ACHN (cell line): ENCODE results near the gene ZNF184.
A peak's percentile ranks its signal among the peaks of the same experiment; 100 is the strongest.

Experiments
- DNase-seq: peaks from one replicate; pipeline ENCODE4 v3.0.0-alpha.2; 2015
- in situ Hi-C: cut with HindIII; loops from 2 replicates; pipeline ENCODE4 v1.10.0; 2017; ENCODE audit warnings: low sequenced_read_pairs, low pct_ligation_motif_present, low pct_unique_long_range_greater_than_20kb

Gene ZNF184

DNA sequence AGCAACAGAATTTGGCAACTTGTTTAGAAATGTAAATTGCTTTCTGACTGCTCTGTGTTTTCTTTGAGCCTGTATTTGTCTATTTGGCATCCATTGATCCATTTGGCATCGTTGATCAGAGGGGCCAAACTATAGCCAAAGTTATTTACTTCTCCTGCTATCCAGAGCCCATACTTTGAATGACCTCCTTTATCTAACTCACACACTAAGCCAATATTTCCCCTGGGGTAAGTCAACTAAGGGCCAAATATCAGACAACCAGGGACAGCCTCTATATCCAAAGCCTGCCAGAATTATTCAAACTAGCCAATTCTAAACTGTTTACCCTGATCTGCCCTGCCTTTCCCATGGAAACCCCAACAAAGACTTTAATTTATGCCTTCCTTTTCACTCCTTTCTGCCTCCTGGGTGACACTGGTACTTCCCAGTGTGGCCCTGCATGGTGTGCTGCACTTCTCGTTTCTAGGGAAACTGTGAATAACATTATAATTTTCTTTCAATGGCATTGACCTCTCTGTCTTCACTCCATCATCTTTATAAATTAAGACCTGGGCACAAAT lies 19.8 kb upstream of the ZNF184 start:
- in situ Hi-C loops = no loop called here
- no peak for DNase-seq

DNA sequence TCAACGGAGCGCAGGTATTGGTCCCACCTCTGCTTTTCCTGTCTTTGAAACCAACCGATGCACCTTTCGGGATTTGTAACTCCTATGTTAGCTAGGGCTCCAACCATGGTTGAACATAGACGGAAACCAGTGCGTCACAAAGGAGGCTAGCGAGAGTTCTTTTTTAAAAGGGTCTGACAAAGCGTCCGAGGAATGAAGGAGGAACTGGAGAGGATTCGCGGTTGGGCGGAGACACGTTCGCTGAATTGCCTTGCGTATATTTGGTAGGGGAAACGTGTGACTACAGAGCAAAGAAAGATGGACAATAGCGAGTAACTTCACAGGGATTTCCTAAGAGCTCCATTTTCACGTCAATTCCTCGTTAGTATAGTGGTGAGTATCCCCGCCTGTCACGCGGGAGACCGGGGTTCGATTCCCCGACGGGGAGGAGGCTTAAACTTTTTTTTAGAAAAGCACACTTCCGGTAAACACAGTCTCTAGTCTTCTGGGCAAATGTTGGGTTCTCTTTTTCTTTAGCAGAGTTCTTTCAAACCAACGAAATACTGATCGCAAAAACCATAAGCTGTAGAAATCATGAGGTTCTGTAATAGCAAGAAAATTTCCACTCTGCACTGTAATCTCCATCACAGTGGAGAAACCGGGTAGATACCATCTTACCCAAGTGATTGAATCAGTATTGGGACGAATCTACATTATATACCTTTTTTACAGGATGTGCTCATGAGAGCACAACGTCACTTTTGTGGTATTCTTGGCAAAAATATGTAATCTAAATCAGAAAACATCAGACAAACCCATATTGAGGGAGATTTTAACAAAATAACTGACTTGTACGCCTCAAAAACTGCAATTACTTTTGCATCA lies 6.6 kb upstream of the ZNF184 start:
- peak; percentile 84 for DNase-seq
- in situ Hi-C loops = no loop called here

DNA sequence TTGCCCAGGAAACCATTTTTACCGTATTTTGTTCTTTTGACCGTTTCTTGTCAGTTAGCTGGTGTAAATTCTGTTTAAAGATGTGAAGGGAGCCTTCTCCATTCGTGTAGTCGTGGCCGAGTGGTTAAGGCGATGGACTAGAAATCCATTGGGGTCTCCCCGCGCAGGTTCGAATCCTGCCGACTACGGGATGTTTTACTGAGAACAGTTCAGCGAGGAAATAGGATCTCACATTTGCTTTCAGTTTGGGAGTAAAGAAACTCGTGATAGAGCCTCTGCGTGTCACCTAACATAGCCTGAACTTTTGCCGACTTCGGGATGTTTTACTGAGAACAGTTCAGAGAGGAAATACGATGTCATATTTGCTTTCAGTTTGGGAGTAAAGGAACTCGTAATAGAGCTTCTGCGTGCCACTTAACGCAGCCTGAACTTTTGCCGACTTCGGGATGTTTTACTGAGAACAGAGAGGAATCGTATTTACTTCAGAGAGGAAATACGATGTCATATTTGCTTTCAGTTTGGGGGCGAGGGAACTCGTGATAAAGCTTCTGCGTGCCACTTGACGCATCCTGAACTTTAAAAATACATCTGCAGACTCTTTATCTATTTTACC lies 5.9 kb upstream of the ZNF184 start:
- DNase-seq = peak; percentile 85
- in situ Hi-C loops = no loop called here

DNA sequence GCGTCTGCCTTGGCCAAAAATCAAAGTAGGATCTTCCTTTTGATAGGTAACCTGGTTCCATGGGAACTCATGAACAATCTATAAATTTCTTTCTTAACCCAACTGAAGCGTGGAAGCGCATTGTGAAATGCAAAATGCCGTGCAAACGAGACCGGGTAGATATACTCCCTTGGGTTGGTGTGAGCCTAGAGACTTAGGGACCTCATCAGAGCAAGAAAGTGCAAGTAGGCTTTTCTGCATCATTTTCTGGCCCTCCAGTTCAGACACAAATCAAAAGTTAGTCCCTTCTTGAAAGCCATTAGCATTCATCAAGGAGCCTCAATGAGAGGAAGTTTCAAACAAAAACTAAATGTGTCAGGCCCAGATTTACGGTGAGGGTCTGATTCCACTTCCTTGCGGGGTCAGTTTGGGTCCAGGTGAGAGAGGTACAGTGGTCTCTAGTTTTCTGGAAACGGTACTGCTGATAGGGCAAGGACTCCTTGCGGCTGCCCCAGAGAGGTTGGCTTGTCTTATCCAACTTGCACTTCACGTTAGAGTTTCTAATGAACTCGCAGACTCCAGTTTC lies 5.3 kb upstream of the ZNF184 start:
- in situ Hi-C loops = no loop called here
- no peak for DNase-seq

DNA sequence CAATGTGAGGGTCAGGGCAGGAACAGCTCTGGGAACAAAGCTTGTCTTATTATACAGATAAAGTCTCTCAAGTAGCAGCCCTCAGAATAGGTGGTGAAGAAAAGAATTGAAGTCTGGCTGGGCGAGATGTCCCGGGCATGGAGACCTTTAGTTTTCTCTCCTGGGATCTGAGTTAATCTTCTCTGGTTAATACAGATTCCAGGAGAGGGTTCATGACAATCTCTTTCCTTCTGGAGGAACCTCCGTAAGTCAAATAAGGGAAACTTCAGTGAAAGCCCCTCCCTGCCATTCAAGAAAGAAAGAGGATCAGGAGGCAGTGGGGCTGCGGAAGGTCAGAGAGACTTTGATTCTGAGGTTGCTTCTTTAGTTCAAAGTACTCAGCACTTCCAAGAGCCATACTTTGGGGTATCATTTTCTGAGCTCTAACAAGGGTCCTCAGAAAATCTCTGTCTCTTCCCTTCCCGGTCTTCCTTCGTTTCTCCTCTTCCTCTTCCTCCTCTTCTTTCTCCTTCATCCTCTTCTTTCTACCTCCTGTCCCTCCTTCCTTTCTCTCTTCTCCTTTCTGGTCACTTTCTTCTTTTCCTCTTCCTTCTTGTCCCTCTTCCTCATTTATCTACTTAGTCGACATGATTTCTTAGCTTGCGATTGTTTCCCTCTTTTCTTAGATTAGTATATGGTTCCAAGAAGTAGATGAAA lies 4.6 kb upstream of the ZNF184 start:
- in situ Hi-C loops = no loop called here
- no peak for DNase-seq

DNA sequence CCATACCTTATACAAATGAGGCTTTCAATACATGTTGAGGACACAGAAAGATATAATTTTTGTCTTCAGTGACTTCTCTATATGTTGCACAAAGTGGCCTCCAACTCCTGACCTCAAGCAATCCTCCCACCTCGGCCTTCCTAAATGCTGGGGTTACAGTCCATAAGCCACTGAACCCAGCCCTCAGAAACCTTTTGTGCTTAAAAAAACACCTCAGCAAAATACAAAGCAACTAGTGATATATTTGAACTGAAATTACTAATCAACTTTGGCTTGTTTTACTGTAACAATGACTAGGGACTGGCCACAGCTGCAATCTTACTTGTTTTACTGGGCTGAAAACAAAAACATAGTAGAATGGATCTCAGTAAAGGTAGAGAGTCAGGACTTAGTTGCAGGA lies 3.2 kb upstream of the ZNF184 start:
- in situ Hi-C loops = no loop called here
- DNase-seq = no peak

DNA sequence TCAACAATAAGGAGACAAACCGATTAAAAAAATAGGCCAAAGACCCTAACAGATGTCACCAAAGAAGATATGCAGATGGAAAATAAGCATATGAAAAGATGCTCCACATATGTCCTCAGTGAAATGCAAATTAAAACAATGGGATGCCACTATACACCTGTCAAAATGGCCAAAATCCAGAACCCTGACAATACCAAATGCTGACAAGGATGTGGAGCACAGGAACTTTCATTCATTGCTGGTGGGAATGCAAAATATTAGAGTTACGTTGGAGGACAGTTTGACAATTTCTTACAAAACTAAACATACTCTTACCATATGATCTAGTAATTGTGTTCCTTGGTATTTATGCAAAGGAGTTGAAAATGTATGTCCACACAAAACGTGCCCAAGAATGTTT lies 1.8 kb upstream of the ZNF184 start:
- no peak for DNase-seq
- in situ Hi-C loops = no loop called here

DNA sequence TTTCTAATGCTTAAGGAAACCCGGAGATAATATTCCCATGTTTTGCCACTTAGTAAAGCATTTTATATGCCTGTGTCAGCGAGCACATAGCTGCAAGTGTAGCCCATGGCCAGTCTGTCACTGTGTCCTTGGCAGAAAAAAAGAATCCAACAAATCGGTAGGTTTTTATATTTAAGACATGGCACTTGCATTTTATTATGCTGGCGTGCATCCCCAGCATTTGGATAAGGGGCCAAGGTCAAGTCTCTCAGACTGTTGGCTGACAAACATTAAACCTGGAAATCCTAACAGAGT lies 1.2 kb upstream of the ZNF184 start:
- in situ Hi-C loops = no loop called here
- no peak for DNase-seq

DNA sequence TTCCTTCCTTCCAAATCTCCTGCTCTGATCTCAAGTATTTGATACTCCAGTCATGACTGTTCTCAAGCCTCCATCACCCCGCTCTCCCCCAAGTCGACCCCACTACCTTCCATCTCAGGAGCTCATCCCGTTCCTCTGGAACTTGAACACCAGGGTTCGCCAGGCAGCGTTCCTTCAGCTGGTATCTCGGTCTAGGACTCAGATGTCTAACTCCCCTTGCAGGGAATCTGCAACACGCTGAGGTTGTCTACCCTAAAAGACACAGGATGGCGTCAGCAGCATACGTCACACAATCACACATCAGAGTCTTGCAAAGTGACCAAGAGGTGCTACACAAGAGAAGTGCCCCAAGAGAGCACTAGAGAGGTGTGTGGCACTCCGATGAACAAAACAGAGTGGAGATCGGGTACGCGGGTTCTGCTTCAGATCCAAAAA lies 706 bp downstream of the ZNF184 start:
- in situ Hi-C loops = no loop called here
- peak; percentile 54 for DNase-seq

DNA sequence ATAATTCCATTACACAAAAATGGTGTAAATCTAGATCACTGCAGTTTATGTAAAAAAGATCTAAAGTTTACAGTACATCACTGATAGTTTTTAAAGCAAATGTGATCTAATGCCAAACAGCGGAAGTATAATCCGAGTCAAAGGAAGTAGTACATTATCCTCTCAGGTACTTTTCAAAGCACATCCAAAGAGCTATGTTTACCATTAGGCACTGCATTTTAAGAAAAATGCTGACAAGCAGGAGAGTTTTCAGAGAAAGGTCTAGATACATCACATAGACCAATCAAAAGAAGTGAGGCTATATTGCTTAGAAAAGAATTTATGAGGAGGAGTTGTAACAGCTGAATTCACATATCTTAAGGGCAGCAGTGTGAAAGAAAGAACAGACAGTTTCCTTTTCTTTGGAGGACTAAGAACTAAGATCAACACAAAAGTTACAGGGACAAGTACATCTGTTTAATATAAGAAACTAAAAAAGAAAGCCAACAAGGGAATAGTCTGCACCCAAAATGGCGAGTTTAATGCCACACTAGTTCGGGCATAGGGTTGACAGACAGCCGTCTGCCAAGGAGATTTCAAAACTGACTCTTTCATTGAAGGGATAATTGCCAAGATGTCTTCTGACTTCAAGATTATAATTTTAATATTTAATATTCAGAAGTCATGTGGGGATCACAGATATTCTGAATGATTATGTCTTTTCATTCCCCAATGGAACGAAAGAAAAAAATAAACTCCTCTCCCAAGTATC lies 1.4 kb downstream of the ZNF184 start:
- in situ Hi-C loops = no loop called here
- no peak for DNase-seq

DNA sequence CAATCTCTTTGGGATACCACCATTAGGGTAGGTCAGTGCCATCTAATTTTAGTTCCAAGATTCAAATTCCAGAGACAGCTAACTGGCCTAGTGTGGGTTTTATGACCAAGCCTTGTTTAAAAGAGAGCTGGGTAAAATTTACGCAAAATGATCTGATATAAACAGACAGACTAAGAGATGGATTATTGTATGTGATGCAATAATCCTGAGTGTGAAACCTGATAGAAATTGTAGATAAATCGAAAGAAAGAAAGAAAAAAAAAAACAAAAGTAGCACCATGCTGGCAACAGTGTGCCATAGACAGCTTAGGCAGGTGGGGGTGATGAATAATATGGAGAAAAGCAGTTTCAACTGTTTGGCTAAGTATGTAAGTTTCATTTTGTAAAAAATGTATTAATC lies 2.9 kb downstream of the ZNF184 start:
- DNase-seq = no peak
- in situ Hi-C loops = no loop called here

DNA sequence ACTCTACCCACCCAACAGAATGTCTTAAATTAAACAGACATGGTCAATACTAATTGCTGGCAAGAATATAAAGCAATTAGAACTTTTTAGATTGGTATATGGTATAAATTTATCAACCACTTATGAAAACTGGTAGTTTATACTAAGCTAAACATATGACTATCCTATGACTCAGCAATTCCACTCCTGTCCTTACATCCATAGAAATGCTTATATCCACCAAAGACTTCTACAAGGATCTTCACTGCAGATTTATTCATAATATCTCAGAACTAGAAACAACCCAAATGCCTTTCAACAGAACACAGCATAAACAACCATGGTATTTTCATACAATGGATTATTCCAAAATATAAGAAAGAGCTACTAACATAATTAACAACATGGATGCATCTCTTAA lies 4.6 kb downstream of the ZNF184 start:
- in situ Hi-C loops = no loop called here
- no peak for DNase-seq

DNA sequence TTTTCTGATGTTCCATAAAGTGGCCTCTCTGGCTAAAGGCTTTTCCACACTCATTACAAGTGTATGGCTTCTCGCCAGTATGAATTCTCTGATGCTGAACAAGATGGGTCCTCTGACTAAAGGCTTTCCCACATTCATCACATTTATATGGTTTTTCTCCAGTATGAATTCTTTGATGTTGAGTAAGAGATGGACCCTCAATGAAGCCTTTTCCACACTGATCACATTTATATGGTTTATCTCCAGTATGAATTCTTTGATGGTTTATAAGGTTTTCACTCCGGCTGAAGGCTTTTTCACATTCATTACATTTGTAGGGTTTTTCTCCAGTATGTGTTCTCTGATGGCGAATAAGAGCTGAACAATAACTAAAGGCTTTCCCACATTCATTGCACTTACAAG lies 20.4 kb downstream of the ZNF184 start:
- in situ Hi-C loops = no loop called here
- DNase-seq = no peak

DNA sequence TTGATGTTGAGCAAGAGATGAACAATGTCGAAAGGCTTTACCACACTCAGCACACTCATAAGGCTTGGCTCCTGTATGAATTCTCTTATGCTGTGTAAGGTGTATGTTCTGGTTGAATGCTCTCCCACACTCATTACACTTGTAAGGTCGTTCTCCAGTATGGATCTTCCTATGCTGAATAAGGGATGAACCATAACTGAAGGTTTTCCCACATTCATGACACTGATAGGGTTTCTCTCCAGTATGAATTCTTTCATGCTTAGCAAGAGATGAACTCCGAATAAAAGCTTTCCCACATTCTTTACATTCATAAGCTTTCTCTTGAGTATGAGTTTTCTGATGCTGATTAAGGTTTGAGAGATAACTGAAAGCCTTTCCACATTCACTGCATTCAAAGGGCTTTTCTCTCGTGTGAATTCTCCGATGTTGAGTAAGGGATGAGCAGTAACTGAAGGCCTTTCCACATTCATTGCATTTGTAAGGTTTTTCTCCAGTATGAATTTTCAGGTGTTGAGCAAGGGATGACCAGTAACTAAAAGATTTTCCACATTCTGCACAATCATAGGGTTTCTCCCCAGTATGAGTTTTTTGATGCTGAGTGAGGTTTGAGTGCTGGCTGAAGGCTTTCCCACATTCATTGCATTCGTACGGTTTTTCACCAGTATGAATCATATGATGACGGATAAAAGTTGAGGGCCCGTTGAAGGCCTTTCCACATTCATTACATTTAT lies 21.1 kb downstream of the ZNF184 start:
- in situ Hi-C loops = no loop called here

DNA sequence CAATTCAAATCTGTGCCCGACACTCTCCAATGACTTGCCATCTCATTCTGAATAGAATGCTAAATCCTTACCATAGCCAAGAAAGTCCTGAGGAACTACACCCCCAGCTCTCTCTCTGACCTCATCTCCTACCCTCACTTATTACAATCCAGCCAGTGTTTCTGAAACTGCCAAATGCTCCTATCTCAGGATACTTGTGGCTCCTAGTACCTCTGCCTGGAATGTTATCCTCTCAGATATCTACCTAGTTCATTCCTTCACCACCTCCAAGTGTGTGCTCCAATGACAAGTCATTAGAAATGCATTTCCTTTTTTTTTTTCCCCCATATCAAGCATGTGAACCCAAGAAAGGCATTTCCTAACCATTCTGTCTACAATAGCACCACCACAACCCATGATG lies 24.4 kb downstream of the ZNF184 start:
- no peak for DNase-seq
- in situ Hi-C loops = no loop called here

More for the DNA sequence above, 21.1 kb downstream of the ZNF184 start:
- no peak for DNase-seq

DNA sequence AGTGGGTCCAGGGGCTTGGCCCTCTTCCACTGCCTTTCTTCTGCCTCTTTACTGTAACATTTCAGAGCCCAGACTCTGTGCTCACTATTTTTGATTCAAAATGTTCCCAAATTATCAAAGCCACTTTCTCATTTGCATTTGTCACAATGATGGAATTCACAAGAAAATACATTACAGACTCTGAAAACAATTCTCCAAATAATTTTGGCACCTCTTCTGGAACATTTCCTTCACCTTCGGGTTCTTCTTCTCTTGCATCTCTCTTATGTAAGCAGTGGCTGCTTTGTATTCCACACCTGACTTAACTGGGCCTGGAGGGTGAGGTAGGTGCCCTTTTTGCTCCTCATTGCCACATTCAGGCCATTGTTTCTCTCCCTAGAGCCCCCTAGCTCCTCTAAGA lies 30.0 kb downstream of the ZNF184 start:
- in situ Hi-C loops = no loop called here
- DNase-seq = no peak

DNA sequence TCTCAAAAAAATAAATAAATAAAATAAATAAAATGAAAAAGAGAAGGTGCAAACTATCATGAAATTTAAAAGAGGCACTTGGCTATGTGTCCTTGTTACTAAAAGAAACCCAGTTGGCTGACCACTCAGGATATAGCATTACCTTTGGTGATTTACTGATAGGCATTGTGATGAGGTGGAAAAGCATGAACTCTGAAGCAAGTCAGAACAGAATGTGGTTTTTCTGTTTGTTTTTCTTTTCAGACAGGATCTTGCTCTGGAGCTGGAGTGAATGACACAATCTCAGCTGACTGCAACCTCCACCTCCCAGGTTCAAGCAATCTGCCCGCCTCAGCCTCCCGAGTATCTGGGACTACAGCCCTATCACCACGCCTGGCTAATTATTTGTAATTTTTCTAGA lies 31.9 kb downstream of the ZNF184 start:
- in situ Hi-C loops = no loop called here
- no peak for DNase-seq

DNA sequence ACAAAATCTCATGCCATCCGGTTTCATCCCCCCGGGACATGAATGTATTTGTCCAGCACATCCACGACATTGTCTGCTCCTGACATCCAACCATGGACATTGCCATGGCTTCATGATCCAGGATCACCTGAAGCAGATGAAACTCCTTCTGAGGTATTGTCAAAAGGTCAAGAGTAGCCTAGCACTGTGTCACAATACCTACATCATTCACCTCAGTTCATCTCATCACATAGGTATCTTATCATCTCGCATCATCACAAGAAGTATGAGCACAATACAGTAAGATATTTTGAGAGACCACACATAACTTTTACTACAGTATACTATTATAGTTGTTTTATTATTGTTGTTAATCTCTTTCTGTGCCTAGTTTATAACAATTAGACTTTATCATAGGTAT lies 33.5 kb downstream of the ZNF184 start:
- in situ Hi-C loops = no loop called here

More for the DNA sequence above, 33.5 kb downstream of the ZNF184 start:
- no peak for DNase-seq
